Measurements from ENCODE around the gene PHF5A.

GRCh38 chr22:41435560-41435959 is 32.9 kb downstream of the PHF5A start:
- TF ChIP-seq EZH2 (IDR thresholded peaks at IDR 0.05; ENCODE audit: insufficient read depth, poor library complexity, severe bottlenecking) (no peak), EZH2phosphoT487 (IDR thresholded peaks at IDR 0.05; ENCODE audit: insufficient read depth, low read depth) (no peak)
